ENCODE measurements around the gene RASA3.
"Not testable (repeated sequence)": the region's sequence is repeated elsewhere in the genome, so short reads cannot be mapped to it uniquely, and the experiment has no call there.

Gene RASA3

GRCh38 chr13:114118511-114119123, 13.8 kb downstream of the RASA3 start:
- Histone ChIP-seq H3K9me2 (replicated peaks; ENCODE audit: low read depth, low read length) (no peaks in the 10 kb centered on the region), H2AFZ (ENCODE audit: low read length) (no peak overlapping the region)

GRCh38 chr13:114118086-114118485, 14.3 kb downstream of the RASA3 start:
- no peak overlapping the region for H3K4me3 ChIP-seq (ENCODE audit: low read length, poor library complexity, severe bottlenecking)
- H3K36me3 ChIP-seq (ENCODE audit: insufficient read depth, low read length): peaks cover 9% of the 10 kb centered on the region; the same call in 1 of the 2 replicates
- no peaks in the 10 kb centered on the region for H3K9me3 ChIP-seq (ENCODE audit: insufficient read depth, low read depth, low read length)
- no peak overlapping the region for H3K4me2 ChIP-seq (ENCODE audit: low read depth, low read length, poor library complexity, severe bottlenecking)
- no peak overlapping the region for H3K9ac ChIP-seq (ENCODE audit: low read depth, low read length, poor library complexity, severe bottlenecking)
- no peaks in the 10 kb centered on the region for H3K9me2 ChIP-seq (replicated peaks; ENCODE audit: low read depth, low read length)
- peaks cover 8% of the 10 kb centered on the region; the same call in 1 of the 2 replicates for H3F3A ChIP-seq (ENCODE audit: low read depth)
- H3K27me3 ChIP-seq (ENCODE audit: insufficient read depth, low read length, poor library complexity, severe bottlenecking): no peaks in the 10 kb centered on the region
- peaks cover 23% of the 10 kb centered on the region for H4K20me1 ChIP-seq (ENCODE audit: insufficient read depth, low read length, poor library complexity, severe bottlenecking)
- TF ChIP-seq CTCF (conservative IDR thresholded peaks at IDR 0.05; ENCODE audit: low read length) (no peak), EZH2phosphoT487 (IDR thresholded peaks at IDR 0.05; ENCODE audit: borderline replicate concordance) (no peak)
- H3K79me2 ChIP-seq (ENCODE audit: insufficient read depth, low read length): peaks cover 85% of the 10 kb centered on the region
- no peak overlapping the region for H2AFZ ChIP-seq (ENCODE audit: low read length)
- H3K4me1 ChIP-seq (ENCODE audit: insufficient read depth, low read length, poor library complexity, severe bottlenecking): peaks cover 36% of the 10 kb centered on the region

More at GRCh38 chr13:114118511-114119123, 13.8 kb downstream of the RASA3 start:
- no peak overlapping the region for H3K4me2 ChIP-seq (ENCODE audit: low read depth, low read length, poor library complexity, severe bottlenecking)
- peaks cover 40% of the 10 kb centered on the region for H3K4me1 ChIP-seq (ENCODE audit: insufficient read depth, low read length, poor library complexity, severe bottlenecking)
- H3K27me3 ChIP-seq (ENCODE audit: insufficient read depth, low read length, poor library complexity, severe bottlenecking): no peaks in the 10 kb centered on the region
- no peak overlapping the region for H3K9ac ChIP-seq (ENCODE audit: low read depth, low read length, poor library complexity, severe bottlenecking)
- peaks cover 9% of the 10 kb centered on the region; the same call in 1 of the 2 replicates for H3K36me3 ChIP-seq (ENCODE audit: insufficient read depth, low read length)
- peaks cover 86% of the 10 kb centered on the region for H3K79me2 ChIP-seq (ENCODE audit: insufficient read depth, low read length)
- H3K9me3 ChIP-seq (ENCODE audit: insufficient read depth, low read depth, low read length): no peaks in the 10 kb centered on the region
- no peak overlapping the region for H3K4me3 ChIP-seq (ENCODE audit: low read length, poor library complexity, severe bottlenecking)
- peaks cover 23% of the 10 kb centered on the region for H4K20me1 ChIP-seq (ENCODE audit: insufficient read depth, low read length, poor library complexity, severe bottlenecking)
- H3F3A ChIP-seq (ENCODE audit: low read depth): peaks cover 8% of the 10 kb centered on the region; the same call in 1 of the 2 replicates
- TF ChIP-seq EZH2phosphoT487 (IDR thresholded peaks at IDR 0.05; ENCODE audit: borderline replicate concordance) (no peak), CTCF (conservative IDR thresholded peaks at IDR 0.05; ENCODE audit: low read length) (no peak)

GRCh38 chr13:114117341-114117874, 15.0 kb downstream of the RASA3 start:
- not testable (repeated sequence) for H3K27me3 ChIP-seq (ENCODE audit: insufficient read depth, low read length, poor library complexity, severe bottlenecking); H3K9ac ChIP-seq (ENCODE audit: low read depth, low read length, poor library complexity, severe bottlenecking); H3K4me2 ChIP-seq (ENCODE audit: low read depth, low read length, poor library complexity, severe bottlenecking); H3F3A ChIP-seq (ENCODE audit: low read depth); H3K4me3 ChIP-seq (ENCODE audit: low read length, poor library complexity, severe bottlenecking); H2AFZ ChIP-seq (ENCODE audit: low read length); H3K9me2 ChIP-seq (replicated peaks; ENCODE audit: low read depth, low read length); H3K36me3 ChIP-seq (ENCODE audit: insufficient read depth, low read length); H3K9me3 ChIP-seq (ENCODE audit: insufficient read depth, low read depth, low read length)
- H4K20me1 ChIP-seq (ENCODE audit: insufficient read depth, low read length, poor library complexity, severe bottlenecking): peaks cover 23% of the 10 kb centered on the region
- H3K79me2 ChIP-seq (ENCODE audit: insufficient read depth, low read length): peaks cover 85% of the 10 kb centered on the region
- peaks cover 36% of the 10 kb centered on the region for H3K4me1 ChIP-seq (ENCODE audit: insufficient read depth, low read length, poor library complexity, severe bottlenecking)
